Testis (tissue), 2 donors: Measurements from ENCODE around the gene PRKN.

ENCODE experiments used
- CTCF ChIP-seq, 3 experiments: fragments of 450-650 bp in 2 of 3; fragments of 200-600 bp in 1 of 3; sonication (generic) in 1 of 3; IDR thresholded peaks; one replicate each; pipeline ENCODE4 v1.5.1; 2016 to 2019; ENCODE audit warnings: antibody characterized with exemption in 3 of 3, mild to moderate bottlenecking in 2 of 3, moderate library complexity in 1 of 3
- POLR2A ChIP-seq: fragments of 450-650 bp; IDR thresholded peaks from one replicate; pipeline ENCODE4 v1.6.1; 2017; ENCODE audit warnings: antibody characterized with exemption, mild to moderate bottlenecking, moderate library complexity

GRCh38 chr6:162014069-162014811, 713.3 kb downstream of the PRKN start:
- no peak for TF ChIP-seq CTCF (IDR thresholded peaks at IDR 0.05)
- no peak for TF ChIP-seq POLR2A
